Endometrial microvascular endothelial cells (primary cell): Measurements from ENCODE around the gene SLC46A1. TPM values are rescaled to one million over a fixed set of nuclear protein-coding genes. Genes with fewer than 3 reads are reported as not detected.
"Not testable (repeated sequence)": the region's sequence is repeated elsewhere in the genome, so short reads cannot be mapped to it uniquely, and the experiment has no call there.

Experiments
- in situ Hi-C: cut with HindIII; loops from 2 replicates; pipeline ENCODE4 v1.10.0; 2017; ENCODE audit warnings: low sequenced_read_pairs, low pct_unique_long_range_greater_than_20kb; ENCODE audit errors: inconsistent ontology term
- total RNA-seq: library from RNA; depleted of rRNA; stranded (reverse); fragments of >200 nt; gene quantifications from one replicate; pipeline ENCODE4 v1.2.3, GENCODE V29; 2015; ENCODE audit errors: inconsistent ontology term

Gene SLC46A1
- 31.9 TPM for total RNA-seq

DNA sequence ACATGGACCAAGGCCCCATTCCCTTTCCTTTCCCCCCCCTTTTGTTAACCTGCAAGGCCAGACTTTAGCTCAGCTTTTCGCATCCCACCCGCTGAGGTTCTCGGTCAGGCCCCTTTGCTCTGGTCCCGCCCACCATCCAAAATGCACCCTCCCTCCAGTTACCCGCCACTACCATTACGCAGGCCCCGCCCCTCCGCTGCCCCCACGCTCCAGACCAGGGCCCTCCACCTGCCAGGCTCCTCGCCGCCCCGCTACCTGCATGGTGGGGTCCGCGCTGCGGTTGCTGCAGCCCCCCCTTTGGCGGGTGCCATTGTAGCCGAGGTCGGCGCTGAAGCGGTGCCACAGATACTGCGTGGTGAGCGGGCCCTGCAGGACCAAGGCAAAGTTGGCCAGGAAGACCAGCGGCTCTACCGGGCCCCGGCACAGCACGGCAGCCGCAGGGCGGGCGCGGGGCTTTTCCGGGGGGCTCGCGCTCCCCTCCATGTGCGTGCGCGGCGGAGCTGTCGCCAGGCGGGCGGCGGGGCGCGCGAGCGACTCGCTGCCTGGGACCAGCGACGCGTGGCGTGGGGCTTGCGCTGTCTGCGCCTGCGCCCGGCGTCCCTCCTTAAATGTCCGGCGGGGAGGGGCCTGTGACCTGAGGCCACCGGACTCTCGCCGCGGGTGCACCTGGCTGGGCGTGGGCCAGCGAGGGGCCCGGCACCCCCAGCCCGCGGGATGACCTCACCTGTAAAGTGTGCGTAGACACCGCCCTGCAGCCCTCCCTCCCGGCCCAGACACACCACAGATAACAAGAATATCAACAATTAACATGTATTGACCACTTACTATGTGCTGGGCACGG is at the start of gene SLC46A1:
Gene SLC46A1, minus strand, starts transcription at position 581 of the 841 bp plus-strand sequence. Its CDS starts 98 bp downstream, at position 483.
- in situ Hi-C loops: no loop called here

DNA sequence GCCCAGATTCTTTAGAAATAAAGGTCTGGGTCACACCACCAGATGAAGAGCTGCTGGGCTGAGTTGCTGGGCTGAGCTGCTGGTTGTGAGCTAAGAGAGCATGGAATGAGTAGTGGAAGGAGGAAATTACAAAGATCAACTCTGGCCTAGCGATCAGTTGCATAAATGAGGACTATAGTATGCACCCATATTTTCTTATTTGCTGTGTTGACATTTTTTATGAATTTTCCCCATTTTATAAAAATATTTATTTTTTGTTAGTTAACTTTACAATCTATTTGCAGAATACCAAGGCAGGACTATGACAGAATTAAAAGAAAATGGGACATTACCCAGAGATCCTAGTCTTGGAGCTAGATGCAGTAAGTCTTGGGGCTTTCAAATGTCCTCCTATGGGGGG is 43.8 kb upstream of the SLC46A1 start:
- in situ Hi-C loops: no loop called here

DNA sequence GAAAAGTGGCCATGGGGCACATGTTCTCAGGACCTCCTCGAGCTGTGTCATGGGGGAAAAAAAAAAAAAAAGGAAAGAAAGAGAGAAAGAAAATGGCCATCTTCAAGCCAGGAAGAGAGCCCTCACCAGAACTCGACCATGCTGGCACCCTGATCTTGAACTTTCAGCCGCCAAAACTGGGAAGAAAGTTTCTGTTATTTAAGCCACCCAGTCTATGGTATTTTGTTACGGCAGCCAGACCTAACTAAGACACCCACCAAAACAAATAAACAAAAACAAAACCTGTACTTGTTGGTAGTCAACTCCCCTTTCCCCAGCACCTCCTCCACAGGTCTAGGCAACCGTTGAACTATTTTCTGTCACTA is 41.4 kb upstream of the SLC46A1 start:
- in situ Hi-C loops: no loop called here

DNA sequence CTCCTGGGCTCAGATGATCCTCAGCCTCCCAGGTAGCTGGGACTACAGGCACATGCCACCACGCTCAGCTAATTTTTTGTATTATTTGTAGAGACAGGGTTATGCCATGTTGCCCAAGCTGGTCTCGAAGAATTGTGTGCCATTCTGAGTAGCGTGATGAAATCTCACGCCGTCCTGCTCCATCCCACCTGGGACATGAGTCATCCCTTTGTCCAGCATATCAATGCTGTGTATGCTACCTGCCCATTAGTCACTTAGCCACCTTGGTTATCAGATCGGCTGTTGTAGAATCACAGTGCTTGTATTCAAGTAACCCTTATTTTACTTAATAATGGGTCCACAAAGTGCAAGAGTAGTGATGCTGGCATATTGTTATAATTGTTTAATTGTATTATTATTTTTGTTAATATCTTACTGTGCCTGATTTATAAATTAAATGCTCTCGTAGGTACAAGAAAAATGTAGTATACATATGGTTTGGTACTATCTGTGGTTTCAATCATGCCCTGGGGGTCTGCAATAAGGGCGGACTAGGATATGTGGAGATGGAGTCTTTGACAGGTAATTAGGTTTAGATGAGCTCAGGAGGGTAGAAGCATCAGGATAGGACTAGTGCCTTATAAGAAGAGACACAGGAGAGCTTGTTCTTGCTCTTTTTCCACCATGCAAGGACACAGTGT is 40.8 kb upstream of the SLC46A1 start:
- in situ Hi-C loops: no loop called here

DNA sequence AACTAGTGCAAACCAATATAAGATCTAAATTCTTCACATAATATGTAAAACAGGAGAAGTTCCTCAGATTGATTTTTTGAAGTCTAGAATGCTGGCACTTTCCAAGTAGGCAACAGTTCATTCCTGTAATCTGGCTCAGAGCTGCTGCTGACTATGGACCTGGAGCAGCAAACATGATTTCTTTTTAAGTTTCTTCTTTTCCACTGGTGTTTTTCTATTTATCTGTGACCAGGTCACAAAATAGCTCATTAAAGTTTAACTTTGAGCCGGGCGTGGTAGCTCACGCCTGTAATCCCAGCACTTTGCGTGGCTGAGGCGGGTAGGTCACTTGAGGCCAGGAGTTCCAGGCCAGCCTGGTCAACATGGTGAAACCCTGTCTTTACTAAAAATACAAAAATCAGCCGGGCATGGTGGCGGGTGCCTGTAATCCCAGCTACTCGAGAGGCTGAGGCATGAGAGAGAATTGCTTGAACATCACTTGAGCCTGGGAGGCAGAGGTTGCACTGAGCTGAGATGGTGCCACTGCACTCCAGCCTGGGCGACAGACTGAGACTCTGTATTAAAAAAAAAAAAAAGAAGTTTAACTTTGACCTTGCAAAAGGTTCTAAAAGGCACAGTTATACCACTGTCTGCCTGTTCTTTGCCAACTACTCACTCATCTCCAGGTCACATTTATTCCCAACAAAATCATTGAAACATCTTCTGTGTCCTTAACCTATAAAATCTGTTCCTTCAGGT is 38.1 kb upstream of the SLC46A1 start:
- in situ Hi-C loops: no loop called here

DNA sequence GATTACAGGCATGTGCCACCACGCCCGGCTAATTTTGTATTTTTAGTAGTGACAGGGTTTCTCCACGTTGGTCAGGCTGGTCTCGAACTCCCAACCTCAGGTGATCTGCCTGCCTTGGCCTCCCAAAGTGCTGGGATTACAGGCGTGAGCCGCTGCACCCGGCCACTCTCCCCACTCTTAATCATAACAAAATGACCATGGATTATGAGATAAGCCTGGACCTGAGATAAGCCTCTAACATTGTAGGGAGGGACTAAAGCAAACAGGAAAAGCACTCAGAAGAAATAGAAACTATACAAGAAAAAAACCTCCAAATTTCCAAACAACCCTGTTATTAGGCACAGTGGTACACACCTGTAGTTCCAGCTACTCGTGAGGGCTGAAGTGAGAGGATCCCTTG is 28.3 kb upstream of the SLC46A1 start:
- in situ Hi-C loops: not testable (repeated sequence)

DNA sequence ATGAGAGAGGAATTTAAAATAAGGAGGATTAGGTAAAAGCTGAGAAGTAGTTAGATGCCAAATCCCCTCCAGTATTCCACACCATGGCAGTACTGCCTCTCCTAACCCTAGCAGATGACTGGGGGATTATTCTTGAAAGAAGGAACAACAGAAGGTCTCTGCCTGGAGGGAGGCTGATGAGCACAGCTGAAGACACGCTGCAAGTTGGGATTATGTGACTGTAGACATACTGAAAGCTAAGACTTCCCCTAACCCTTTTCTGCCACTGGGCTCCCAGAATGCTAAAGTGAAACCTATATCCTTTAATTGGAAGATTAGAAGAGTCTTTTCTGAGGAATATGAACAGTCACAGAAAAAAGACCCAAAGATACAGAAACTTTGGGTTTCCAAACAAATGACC is 27.7 kb upstream of the SLC46A1 start:
- in situ Hi-C loops: no loop called here

DNA sequence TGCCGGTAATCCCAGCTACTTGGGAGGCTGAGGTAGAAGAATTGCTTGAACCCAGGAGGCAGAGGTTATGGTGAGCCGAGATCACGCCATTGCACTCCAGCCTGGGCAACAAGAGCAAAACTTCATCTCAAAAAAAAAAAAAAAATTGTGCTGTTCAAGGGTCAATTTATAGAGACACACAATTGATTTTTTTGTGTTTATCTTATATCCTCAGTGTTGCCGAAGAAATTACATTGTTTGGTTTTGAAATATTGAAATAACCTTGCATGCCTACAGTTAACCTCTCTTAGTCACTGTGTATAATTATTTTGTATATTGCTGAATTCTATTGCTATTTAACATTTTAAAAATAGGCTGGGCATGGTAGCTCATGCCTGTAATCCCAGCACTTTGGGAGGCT is 22.0 kb upstream of the SLC46A1 start:
- in situ Hi-C loops: not testable (repeated sequence)

DNA sequence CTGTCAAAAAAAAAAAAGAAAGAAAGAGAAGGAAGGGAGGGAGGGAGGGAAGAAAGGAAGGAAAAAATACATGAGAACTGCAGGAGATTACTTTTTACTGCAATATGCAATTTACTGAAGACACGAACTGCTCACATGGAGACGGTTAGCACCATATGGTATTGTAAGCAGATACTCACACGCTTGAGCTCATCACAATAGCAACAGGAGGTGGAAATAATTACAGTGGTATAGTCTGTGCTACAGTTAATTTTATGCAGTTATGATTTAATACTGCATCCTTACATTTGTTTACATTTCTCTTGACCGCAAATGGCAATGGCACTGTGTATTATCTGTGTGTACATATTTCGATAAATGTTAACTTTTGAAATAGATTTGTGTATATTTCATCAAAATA is 21.4 kb upstream of the SLC46A1 start:
- in situ Hi-C loops: no loop called here

DNA sequence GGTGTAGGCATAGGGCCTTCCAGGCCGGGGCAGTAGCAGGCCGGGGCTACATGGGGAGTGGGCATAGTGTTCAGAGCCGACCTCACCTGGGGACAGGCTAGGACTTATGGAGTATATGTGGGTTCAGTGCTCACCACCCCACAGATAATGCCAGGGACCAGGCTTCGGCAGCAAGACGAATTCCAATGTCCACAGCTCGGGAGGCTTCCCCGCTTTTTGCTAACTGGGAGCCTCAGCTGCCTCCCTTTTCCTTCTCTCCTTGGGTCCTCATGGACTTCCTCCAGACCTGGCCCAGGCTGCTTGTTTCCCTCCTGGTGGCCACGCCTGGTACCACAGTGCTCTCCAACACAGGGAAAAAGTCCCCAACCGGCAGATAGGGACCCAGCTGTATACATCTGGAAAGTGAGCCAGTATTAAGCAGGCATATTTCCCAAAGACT is 20.1 kb upstream of the SLC46A1 start:
- in situ Hi-C loops: no loop called here

DNA sequence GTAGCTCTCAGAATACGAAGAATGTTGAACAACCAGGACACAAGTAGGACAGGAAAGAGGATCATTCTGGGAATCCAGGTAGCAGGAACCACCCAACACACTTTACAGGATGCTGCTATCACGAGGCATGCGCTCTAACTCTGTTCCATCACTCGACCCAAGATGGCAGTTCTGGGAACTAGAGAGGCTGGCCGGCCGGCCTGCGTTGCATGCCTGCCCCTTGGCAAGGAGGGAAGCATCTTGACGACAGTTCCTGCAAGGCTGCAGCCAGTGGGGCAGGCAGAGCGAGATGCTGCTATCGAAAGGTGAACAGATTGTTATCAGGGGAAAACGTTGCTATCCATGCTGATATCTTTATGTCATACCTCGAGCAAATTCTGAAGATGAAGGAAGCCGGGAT is 19.2 kb upstream of the SLC46A1 start:
- in situ Hi-C loops: no loop called here

DNA sequence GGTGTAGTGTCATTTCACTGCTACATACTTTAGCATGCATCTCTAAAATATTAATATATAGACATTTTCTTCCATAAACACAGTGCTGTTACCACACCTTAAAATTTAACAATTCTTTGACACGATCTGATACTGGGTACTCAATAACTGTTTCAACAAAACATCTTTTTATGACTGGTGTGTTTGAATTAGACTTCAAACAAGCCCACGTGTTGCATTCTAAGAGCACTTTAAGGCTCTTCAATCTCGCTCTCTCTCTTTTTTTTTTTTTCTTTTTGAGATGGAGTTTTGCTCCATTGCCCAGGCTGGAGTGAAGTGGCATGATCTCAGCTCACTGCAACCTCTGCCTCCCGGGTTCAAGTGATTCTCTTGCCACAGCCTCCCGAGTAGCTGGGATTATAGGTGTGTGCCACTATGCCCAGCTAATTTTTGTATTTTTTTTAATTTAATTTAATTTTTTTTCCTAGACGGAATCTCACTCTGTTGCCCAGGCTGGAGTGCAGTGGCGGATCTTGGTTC is 15.8 kb upstream of the SLC46A1 start:
- in situ Hi-C loops: no loop called here

DNA sequence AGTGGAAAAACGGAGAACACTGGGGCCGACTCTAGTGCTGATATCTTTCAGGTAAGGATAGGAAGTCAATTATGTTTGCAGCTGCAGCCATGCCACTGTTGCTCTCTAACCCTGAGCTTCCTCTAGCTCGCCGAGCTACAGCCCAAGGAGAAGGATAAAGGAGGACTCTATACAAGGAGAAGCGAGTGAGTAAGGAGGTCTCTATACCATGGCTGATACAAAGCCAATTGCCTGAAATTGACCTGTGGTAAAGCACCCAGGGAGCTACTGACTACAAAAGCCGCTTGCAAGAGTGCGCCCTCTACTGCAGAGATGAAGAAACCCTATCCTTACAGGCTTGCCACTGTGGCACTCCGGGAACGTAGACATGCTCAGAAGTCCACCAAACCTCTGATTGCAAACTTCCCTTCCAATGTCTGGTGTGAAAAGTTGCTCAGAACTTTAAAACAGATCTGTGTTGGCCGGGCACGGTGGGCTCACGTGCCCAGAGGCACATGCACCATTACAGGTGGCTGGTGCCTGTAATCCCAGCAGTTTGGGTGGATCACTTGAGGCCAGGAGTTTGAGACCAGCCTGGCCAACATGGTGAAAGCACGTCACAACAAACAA is 10.8 kb upstream of the SLC46A1 start:
- in situ Hi-C loops: no loop called here

DNA sequence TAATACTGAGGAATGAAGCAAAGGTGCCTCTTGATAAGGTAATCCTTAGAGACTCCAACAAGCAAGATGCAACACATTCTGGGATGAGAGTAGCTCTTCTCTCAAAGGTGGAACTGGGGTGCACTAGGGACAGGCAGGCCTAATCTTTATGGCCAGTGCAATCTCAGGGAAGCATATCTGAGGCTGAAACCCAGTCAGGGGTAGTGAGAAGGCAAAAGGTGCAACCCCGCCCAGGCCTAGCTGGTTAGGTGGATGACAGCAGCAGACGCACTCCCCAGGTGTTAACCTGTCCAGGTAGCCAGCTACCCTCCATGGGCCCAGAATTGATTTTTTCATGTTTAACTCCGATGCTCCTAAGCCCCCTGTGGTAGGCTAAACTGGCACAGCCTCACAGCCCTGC is 9.9 kb upstream of the SLC46A1 start:
- in situ Hi-C loops: no loop called here

DNA sequence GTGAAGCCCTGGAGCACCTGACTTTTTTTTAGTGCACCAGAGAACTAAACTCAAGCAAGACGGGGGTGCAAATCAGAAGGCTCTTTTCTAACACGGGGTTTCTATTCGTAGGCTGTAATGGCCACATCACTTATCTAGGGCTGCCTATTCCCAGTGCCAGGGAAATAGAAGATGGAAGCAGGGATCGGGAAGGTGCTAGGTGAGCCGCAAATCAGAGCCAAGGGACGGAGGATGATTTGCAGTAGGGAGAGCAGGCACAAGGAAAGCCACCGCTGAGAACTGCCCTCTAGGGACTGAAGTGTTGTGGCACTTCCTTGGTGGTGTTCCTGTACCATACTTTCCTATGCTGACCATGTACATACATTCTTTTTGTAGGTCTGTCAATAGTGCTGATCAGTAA is 7.8 kb upstream of the SLC46A1 start:
- in situ Hi-C loops: no loop called here

DNA sequence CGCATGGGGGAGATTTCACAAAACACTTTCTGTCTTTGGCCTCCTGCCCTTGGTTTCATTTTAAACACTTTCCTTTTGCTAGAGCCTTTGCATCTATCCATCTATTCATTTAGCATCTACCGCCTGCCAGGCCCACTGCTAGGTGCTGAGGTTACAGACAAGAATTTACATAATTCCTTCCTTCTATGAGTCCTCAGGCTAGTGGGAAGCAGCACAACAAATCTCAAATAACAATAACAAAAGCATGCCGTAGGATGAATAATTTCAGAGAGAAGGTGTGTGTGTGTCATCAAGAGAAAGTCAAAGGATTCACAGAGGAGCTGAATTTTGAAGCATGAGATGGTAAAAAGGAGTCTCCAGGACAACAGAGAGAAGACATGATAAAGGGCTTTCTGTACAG is 6.1 kb upstream of the SLC46A1 start:
- in situ Hi-C loops: no loop called here

DNA sequence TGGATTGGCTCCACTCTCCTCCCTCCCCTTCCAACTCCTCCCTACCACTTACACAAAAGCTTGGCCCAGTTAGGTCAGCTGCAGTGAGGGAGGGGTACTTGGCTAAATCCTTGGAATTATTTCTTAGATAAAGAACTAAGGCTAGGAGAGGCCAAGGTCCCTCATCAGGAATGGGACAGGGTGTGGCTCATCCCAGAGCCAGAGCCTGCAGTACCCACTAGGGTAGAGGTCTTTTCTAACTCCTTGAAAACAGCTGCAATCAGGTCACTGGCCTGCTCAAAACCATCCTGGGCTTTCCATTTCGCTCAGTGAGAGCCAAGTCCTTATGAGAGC is 1.9 kb upstream of the SLC46A1 start:
- in situ Hi-C loops: no loop called here

DNA sequence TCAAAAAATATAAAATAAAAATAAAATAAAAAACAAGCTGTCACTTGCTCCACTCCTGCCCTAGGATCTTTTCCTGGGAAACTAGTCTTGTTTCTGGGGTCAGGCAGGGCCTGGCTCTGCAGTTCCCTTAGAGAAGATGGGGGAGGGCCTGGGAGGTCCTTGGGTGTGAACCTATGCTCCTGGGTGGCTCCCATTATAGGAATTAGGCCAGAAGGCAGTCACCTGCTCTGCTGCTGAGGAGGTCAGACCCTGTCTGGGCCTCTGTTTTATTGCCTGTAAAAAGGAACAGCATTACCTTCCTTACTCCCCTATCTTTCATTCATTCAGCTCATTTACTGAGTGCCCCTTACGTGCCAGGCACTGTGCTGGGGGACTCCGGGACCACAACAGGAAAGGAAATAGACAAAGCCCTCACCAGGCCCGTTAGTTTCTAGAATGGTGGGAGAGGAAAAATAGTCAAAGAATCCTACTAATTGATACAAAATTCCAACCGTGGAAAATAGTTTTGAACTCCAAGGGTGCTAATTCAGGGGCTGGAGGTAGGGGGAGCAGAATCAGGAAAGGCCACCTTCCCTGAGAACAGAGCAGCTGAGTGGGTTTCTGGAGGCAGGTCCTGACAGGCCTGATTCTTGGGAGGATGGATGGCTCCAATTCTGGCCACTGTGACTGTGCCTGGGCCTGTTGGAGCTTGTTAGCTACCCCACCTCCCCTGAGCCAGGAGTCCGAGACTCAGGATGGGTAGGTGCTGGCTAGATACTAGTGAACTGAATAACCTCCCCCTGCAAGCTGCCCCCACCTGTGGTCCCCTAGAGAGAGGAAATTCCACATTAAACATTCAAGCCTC is 1.3 kb upstream of the SLC46A1 start:
- in situ Hi-C loops: no loop called here

DNA sequence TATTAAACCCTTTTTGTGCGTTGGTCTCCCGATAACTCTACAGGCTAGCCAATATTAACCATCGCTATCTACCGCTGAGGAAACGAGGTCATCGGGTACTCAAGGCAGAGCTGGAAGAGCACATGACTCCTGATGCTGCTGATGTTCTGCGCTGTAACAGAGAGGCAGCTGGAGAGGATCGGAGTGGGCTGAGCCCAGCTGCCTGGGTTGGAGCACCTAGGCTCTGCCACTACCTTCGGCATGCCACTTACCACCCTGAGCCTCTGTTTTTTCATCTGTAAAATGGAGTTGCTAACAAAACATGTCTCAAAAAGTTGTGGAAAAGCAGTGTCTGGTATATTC is 432 bp upstream of the SLC46A1 start:
- in situ Hi-C loops: no loop called here
